HepG2 (cell line): ENCODE data around the gene MAPRE3. TPM values are rescaled to one million over a fixed set of nuclear protein-coding genes. Genes with fewer than 3 reads are reported as not detected.

Experiments
- CC2D1A ChIP-seq: sonication (generic); formaldehyde crosslinking; IDR thresholded peaks from 2 replicates; pipeline ENCODE4 v1.8.1; 2023; ENCODE audit warnings: mild to moderate bottlenecking, missing genetic modification reagents
- HES4 ChIP-seq: sonication (generic); formaldehyde crosslinking; IDR thresholded peaks from 2 replicates; pipeline ENCODE4 v1.9.0; 2021; ENCODE audit warnings: mild to moderate bottlenecking, missing genetic modification reagents, borderline replicate concordance
- RFXAP ChIP-seq: sonication (generic); formaldehyde crosslinking; IDR thresholded peaks from 2 replicates; pipeline ENCODE4 v1.4.0; 2020; ENCODE audit warnings: missing genetic modification reagents, borderline replicate concordance
- SIN3B ChIP-seq: fragments of 150-350 bp; IDR thresholded peaks from 2 replicates; pipeline ENCODE4 v1.6.1; 2014; ENCODE audit warnings: low read length
- SP2 ChIP-seq: sonication (generic); formaldehyde crosslinking; IDR thresholded peaks from 2 replicates; pipeline ENCODE4 v1.5.1; 2020; ENCODE audit warnings: mild to moderate bottlenecking, missing genetic modification reagents
- ZNF138 ChIP-seq: sonication (generic); formaldehyde crosslinking; IDR thresholded peaks from 2 replicates; pipeline ENCODE4 v1.5.0; 2020; ENCODE audit warnings: mild to moderate bottlenecking, low read depth, missing genetic modification reagents
- ZNF572 ChIP-seq: sonication (generic); formaldehyde crosslinking; IDR thresholded peaks from 2 replicates; pipeline ENCODE4 v1.5.1; 2020; ENCODE audit warnings: mild to moderate bottlenecking, missing genetic modification reagents
- ZNF607 ChIP-seq: sonication (generic); formaldehyde crosslinking; IDR thresholded peaks from 2 replicates; pipeline ENCODE4 v1.5.1; 2020; ENCODE audit warnings: missing genetic modification reagents, mild to moderate bottlenecking, borderline replicate concordance
- ZNF816 ChIP-seq: sonication (generic); formaldehyde crosslinking; IDR thresholded peaks from 2 replicates; pipeline ENCODE4 v1.8.0; 2022; ENCODE audit warnings: missing genetic modification reagents, mild to moderate bottlenecking, borderline replicate concordance
- polyA plus RNA-seq, 8 experiments: library from polyadenylated mRNA; depleted of rRNA in 3 of 8; stranded (reverse) in 7 of 8; unstranded in 1 of 8; fragments of >200 nt; fragmentation: Illumina TruSeq in 4 of 8; extraction: Trizol in 4 of 8; gene quantifications; 2 replicates each; pipeline versions ENCODE4 v1.2.1 to v1.2.3, GENCODE V29; 2011 to 2016; ENCODE audit warnings: low read depth in 4 of 8, missing spikeins in 1 of 8, mixed read lengths in 1 of 8; ENCODE audit not compliant: insufficient read depth in 1 of 8
- total RNA-seq, 5 experiments: library from RNA; depleted of rRNA; stranded (reverse); fragments of >200 nt; fragmentation: Illumina TruSeq; extraction: Trizol; gene quantifications; 2 replicates each; pipeline ENCODE4 v1.2.3, GENCODE V29; 2016; ENCODE audit warnings: low read depth in 1 of 5
- TF ChIP-seq, protein P1 (sequence below): sonication (generic); formaldehyde crosslinking; IDR thresholded peaks from 2 replicates; pipeline ENCODE4 v1.4.0; 2020; ENCODE audit warnings: missing genetic modification reagents, borderline replicate concordance
- TF ChIP-seq, protein P2 (sequence below): sonication (generic); formaldehyde crosslinking; IDR thresholded peaks from 2 replicates; pipeline ENCODE4 v1.5.1; 2020; ENCODE audit warnings: mild to moderate bottlenecking, missing genetic modification reagents, borderline replicate concordance
- TF ChIP-seq, protein P3 (sequence below): sonication (generic); formaldehyde crosslinking; IDR thresholded peaks from 2 replicates; pipeline ENCODE4 v1.4.0; 2020; ENCODE audit warnings: missing genetic modification reagents

Gene MAPRE3
- total and polyA plus RNA-seq, 2 of the 13 experiments (the other 11 are each of a cell fraction or from before 2014, with no cell fraction given) = 0.31 to 0.91 TPM

DNA sequence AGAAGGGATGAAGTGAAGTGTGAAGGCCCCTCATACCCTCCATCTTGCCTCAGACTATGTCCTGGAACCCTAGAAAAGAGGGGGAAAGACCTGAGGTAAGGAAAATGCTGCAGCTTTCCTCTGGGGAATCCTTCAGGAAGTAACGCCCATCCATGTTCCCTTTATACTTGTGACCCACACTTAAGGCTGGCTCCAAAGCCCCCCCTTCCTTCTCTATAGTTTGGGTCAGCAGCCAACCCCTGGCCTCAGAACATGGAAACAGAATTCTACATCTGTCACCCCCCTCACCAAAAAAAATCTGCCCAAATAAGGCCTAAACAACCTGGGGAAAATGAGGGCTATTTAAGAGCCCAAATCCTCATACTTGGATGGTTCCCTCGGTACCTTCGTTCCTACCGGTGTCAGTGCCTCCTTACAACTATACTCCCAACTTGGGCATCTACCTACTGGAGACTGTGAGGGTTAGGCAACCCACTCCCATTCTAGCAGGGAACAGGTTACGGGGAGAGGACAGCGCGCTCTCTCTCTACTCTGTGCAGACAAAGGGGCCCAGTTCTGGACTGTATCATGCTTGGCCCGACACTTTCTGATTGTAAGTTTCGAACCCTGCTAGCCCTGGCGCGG is 100.3 kb downstream of the MAPRE3 start (continued):
- peak; percentile 86; the same call in 1 of the 2 replicates for TF ChIP-seq ZNF572 (CRISPR knock-in tag)
- no peak for TF ChIP-seq SP2 (CRISPR knock-in tag)
- TF ChIP-seq SIN3B = no peak
- no peak for TF ChIP-seq CC2D1A (CRISPR knock-in tag)
- TF ChIP-seq, protein P1, sequence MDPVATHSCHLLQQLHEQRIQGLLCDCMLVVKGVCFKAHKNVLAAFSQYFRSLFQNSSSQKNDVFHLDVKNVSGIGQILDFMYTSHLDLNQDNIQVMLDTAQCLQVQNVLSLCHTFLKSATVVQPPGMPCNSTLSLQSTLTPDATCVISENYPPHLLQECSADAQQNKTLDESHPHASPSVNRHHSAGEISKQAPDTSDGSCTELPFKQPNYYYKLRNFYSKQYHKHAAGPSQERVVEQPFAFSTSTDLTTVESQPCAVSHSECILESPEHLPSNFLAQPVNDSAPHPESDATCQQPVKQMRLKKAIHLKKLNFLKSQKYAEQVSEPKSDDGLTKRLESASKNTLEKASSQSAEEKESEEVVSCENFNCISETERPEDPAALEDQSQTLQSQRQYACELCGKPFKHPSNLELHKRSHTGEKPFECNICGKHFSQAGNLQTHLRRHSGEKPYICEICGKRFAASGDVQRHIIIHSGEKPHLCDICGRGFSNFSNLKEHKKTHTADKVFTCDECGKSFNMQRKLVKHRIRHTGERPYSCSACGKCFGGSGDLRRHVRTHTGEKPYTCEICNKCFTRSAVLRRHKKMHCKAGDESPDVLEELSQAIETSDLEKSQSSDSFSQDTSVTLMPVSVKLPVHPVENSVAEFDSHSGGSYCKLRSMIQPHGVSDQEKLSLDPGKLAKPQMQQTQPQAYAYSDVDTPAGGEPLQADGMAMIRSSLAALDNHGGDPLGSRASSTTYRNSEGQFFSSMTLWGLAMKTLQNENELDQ (CRISPR knock-in tag) = 0 out of 2 replicates have a peak, but pooled peaks have one; percentile 7
- TF ChIP-seq RFXAP (CRISPR knock-in tag) = no peak
- TF ChIP-seq ZNF816 (CRISPR knock-in tag) = peak; percentile 2; the same call in 1 of the 2 replicates
- TF ChIP-seq ZNF607 = 0 out of 2 replicates have a peak, but pooled peaks have one; percentile 25
- TF ChIP-seq, protein P2, sequence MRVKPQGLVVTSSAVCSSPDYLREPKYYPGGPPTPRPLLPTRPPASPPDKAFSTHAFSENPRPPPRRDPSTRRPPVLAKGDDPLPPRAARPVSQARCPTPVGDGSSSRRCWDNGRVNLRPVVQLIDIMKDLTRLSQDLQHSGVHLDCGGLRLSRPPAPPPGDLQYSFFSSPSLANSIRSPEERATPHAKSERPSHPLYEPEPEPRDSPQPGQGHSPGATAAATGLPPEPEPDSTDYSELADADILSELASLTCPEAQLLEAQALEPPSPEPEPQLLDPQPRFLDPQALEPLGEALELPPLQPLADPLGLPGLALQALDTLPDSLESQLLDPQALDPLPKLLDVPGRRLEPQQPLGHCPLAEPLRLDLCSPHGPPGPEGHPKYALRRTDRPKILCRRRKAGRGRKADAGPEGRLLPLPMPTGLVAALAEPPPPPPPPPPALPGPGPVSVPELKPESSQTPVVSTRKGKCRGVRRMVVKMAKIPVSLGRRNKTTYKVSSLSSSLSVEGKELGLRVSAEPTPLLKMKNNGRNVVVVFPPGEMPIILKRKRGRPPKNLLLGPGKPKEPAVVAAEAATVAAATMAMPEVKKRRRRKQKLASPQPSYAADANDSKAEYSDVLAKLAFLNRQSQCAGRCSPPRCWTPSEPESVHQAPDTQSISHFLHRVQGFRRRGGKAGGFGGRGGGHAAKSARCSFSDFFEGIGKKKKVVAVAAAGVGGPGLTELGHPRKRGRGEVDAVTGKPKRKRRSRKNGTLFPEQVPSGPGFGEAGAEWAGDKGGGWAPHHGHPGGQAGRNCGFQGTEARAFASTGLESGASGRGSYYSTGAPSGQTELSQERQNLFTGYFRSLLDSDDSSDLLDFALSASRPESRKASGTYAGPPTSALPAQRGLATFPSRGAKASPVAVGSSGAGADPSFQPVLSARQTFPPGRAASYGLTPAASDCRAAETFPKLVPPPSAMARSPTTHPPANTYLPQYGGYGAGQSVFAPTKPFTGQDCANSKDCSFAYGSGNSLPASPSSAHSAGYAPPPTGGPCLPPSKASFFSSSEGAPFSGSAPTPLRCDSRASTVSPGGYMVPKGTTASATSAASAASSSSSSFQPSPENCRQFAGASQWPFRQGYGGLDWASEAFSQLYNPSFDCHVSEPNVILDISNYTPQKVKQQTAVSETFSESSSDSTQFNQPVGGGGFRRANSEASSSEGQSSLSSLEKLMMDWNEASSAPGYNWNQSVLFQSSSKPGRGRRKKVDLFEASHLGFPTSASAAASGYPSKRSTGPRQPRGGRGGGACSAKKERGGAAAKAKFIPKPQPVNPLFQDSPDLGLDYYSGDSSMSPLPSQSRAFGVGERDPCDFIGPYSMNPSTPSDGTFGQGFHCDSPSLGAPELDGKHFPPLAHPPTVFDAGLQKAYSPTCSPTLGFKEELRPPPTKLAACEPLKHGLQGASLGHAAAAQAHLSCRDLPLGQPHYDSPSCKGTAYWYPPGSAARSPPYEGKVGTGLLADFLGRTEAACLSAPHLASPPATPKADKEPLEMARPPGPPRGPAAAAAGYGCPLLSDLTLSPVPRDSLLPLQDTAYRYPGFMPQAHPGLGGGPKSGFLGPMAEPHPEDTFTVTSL (CRISPR knock-in tag) = 0 out of 2 replicates have a peak, but pooled peaks have one; percentile 34
- TF ChIP-seq, protein P3, sequence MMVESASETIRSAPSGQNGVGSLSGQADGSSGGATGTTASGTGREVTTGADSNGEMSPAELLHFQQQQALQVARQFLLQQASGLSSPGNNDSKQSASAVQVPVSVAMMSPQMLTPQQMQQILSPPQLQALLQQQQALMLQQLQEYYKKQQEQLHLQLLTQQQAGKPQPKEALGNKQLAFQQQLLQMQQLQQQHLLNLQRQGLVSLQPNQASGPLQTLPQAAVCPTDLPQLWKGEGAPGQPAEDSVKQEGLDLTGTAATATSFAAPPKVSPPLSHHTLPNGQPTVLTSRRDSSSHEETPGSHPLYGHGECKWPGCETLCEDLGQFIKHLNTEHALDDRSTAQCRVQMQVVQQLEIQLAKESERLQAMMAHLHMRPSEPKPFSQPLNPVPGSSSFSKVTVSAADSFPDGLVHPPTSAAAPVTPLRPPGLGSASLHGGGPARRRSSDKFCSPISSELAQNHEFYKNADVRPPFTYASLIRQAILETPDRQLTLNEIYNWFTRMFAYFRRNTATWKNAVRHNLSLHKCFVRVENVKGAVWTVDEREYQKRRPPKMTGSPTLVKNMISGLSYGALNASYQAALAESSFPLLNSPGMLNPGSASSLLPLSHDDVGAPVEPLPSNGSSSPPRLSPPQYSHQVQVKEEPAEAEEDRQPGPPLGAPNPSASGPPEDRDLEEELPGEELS (CRISPR knock-in tag) = 0 out of 2 replicates have a peak, but pooled peaks have one; percentile 4
- no peak for TF ChIP-seq HES4
- TF ChIP-seq ZNF138 (CRISPR knock-in tag) = no peak
